IPS-18a (cell line): Measurements from ENCODE around the gene FAM209A.
"Not testable (repeated sequence)": the region's sequence is repeated elsewhere in the genome, so short reads cannot be mapped to it uniquely, and the experiment has no call there.

Experiments used
- H3K27ac ChIP-seq: one replicate; pipeline ENCODE4 v1.5.1; 2013; ENCODE audit warnings: low read length
- H3K27me3 ChIP-seq: one replicate; pipeline ENCODE4 v1.6.1; 2013; ENCODE audit warnings: mild to moderate bottlenecking, low read length; ENCODE audit not compliant: control insufficient read depth, insufficient read depth
- H3K36me3 ChIP-seq: one replicate; pipeline ENCODE4 v1.6.1; 2013; ENCODE audit warnings: low read depth, low read length; ENCODE audit not compliant: control insufficient read depth
- H3K4me1 ChIP-seq: one replicate; pipeline ENCODE4 v1.6.1; 2013; ENCODE audit warnings: low read depth, low read length; ENCODE audit not compliant: control insufficient read depth
- H3K4me3 ChIP-seq: one replicate; pipeline ENCODE4 v1.5.1; 2013; ENCODE audit warnings: low read length
- H3K9ac ChIP-seq: one replicate; pipeline ENCODE4 v1.6.1; 2013; ENCODE audit warnings: mild to moderate bottlenecking, low read length, moderate library complexity
- H3K9me3 ChIP-seq: one replicate; pipeline ENCODE4 v1.6.1; 2013; ENCODE audit warnings: low read depth, low read length; ENCODE audit not compliant: control insufficient read depth

Gene FAM209A

GRCh38 chr20:56524444-56524843 is at the start of gene FAM209A:
Gene FAM209A (plus strand): TSS chr20:56524744. CDS start chr20:56524809, 65 bp downstream.
- not testable (repeated sequence) for H3K27me3 ChIP-seq, H3K27ac ChIP-seq, H3K9ac ChIP-seq, H3K4me1 ChIP-seq, H3K4me3 ChIP-seq, H3K36me3 ChIP-seq
- H3K9me3 ChIP-seq, result peaks cover 11% of the 10 kb centered on the region

DNA sequence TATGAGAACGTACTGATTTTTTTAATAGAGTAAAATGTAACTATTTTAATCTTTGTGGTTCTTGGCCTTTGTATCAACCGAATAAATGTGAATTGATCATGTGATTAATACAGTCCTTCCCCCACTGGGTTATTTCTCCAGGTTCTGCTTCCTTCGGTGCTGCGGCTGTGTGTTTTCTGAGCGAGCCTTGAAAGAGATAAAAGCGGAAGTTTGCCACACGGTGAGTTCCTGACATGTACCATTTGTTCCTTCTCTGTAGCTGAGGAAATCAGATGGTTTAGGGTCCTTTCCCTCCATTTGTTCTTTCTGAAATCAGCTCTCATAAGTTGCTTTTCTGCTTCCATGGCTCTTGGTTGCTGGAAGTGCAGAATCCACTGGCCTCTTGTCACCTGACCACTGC is 40.6 kb upstream of the FAM209A start:
- H3K9ac ChIP-seq, result no peak overlapping the region
- H3K9me3 ChIP-seq, result no peaks in the 10 kb centered on the region
- H3K27ac ChIP-seq, result no peak overlapping the region
- H3K27me3 ChIP-seq, result no peaks in the 10 kb centered on the region
- no peak overlapping the region for H3K4me3 ChIP-seq
- H3K36me3 ChIP-seq, result peaks cover 33% of the 10 kb centered on the region
- no peaks in the 10 kb centered on the region for H3K4me1 ChIP-seq

DNA sequence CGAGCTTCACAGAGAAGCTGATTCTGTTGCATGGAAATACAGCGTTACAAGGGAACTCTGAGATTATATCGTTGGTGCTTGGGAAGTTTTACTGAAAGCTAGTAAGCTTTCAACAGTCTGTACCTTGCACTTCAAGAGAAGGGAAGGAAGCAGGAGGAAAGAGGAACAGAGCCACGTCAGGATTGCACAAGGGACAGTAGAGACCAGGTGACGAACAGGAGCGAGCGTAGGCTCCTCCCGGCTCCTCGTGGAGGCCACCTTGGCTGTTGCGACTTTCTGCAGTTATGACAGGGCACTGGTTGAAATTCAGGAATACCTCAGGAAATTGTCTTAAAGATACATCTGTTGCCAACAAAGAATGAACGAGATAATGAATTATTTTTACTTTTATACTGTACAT is 37.3 kb upstream of the FAM209A start:
- Histone ChIP-seq H3K4me3 (no peak overlapping the region), H3K9me3 (no peaks in the 10 kb centered on the region), H3K4me1 (no peaks in the 10 kb centered on the region), H3K27me3 (no peaks in the 10 kb centered on the region), H3K9ac (no peak overlapping the region), H3K36me3 (peaks cover 26% of the 10 kb centered on the region), H3K27ac (no peak overlapping the region)

GRCh38 chr20:56488566-56488965 is 36.0 kb upstream of the FAM209A start:
- Histone ChIP-seq H3K9me3 (no peaks in the 10 kb centered on the region), H3K36me3 (peaks cover 26% of the 10 kb centered on the region), H3K9ac (no peak overlapping the region)

DNA sequence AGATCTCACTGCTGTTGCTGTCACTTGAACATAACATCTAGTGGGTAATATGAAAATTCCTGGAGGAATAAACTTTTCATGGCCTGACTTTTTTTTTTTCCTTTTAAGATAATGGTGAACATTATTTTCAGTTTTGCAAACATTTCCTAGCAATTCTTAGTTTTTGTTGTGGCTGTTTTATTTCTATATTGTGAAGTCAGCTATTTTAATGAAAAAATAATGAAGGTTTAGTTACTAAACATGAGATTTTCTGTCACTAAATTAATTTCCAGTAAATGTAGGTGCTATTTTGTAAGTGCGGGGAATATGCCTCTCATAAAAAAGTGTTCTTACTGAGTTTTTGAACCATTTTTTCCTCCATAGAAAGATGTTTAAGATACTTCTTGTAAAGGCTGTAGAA is 23.4 kb upstream of the FAM209A start:
- H3K4me1 ChIP-seq, result no peaks in the 10 kb centered on the region
- no peaks in the 10 kb centered on the region for H3K36me3 ChIP-seq
- no peak overlapping the region for H3K9ac ChIP-seq
- H3K27me3 ChIP-seq, result no peaks in the 10 kb centered on the region
- H3K9me3 ChIP-seq, result no peaks in the 10 kb centered on the region
- no peak overlapping the region for H3K27ac ChIP-seq
- H3K4me3 ChIP-seq, result no peak overlapping the region

More at GRCh38 chr20:56488566-56488965, 36.0 kb upstream of the FAM209A start:
- no peaks in the 10 kb centered on the region for H3K4me1 ChIP-seq
- no peak overlapping the region for H3K27ac ChIP-seq
- H3K27me3 ChIP-seq, result no peaks in the 10 kb centered on the region
- H3K4me3 ChIP-seq, result no peak overlapping the region

DNA sequence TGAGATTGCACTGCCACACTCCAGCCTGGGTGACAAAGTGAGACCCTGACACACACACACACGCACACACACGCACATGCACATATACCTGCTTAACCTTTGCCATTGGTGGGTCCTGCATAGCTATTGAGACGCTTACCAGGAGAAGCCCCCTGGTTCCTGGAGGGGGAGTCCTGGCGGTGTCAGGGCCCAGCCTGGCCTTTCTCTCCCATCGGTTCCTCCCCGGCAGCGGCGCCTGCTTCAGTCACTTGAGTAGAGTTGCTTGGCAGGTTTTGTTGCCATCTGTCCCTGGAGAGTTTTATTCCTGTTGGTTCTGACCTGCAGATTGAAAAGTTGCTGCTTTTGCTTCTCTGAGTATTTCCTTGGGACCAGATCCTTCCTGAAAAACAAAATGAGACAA is 20.6 kb upstream of the FAM209A start:
- Histone ChIP-seq H3K27me3 (no peaks in the 10 kb centered on the region), H3K36me3 (no peaks in the 10 kb centered on the region), H3K4me1 (no peaks in the 10 kb centered on the region), H3K9me3 (no peaks in the 10 kb centered on the region), H3K4me3 (no peak overlapping the region), H3K27ac (no peak overlapping the region), H3K9ac (no peak overlapping the region)

DNA sequence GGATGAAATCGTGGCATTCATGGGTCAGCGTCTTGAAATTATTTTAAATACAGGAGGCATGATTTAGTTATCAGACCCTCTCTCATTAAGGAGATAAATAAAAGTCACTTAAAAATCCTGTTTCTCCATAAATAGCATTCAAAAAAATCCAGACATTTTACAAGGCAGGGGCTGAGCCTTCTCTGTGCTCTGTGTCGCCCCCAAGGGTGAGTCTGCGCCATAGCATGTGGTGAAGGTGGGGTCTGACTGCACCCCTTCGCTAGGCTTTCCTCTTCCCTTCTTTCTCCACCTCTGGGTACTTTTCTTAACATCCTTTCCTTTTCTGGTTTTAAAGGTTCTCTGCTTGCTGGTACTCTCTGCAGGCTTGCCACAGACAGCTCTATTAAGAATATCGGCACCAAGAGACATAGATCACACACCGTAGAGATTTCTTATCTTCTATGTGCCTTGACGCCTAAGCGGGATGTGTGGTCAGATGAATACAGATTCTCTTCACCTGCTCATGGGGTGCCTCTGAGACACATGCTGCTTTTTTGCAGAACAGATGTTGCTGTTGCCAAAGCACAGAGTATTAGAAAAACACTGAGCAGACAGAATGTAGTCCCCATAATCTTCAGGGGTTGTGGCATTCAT is 20.1 kb upstream of the FAM209A start:
- Histone ChIP-seq H3K36me3 (no peaks in the 10 kb centered on the region), H3K4me3 (no peak overlapping the region), H3K9ac (no peak overlapping the region), H3K27ac (no peak overlapping the region), H3K4me1 (no peaks in the 10 kb centered on the region), H3K9me3 (no peaks in the 10 kb centered on the region), H3K27me3 (no peaks in the 10 kb centered on the region)

DNA sequence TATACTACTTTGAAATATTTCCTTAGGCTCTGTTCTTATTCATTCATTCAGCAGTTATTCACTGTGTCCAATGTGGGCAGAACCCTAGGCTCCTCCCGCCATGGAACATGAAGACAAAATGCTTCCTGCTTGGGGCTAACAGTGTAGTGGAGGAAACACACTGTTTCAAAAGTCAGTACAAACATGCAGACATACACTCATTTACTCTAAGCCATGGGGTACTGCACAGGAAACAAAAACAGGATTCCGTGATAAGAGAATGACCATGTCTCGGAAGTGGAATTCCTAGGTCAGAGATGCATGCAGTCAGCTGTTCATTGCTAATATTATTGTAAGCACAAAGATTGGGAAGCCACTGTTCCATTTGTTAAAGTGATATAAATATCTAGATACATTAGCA is 18.4 kb upstream of the FAM209A start:
- H3K9ac ChIP-seq, result no peak overlapping the region
- H3K36me3 ChIP-seq, result no peaks in the 10 kb centered on the region
- H3K27me3 ChIP-seq, result no peaks in the 10 kb centered on the region
- no peaks in the 10 kb centered on the region for H3K9me3 ChIP-seq
- no peak overlapping the region for H3K27ac ChIP-seq
- no peaks in the 10 kb centered on the region for H3K4me1 ChIP-seq
- no peak overlapping the region for H3K4me3 ChIP-seq

GRCh38 chr20:56511926-56512325 is 12.6 kb upstream of the FAM209A start:
- Histone ChIP-seq H3K27me3 (no peaks in the 10 kb centered on the region), H3K9ac (no peak overlapping the region), H3K4me1 (no peaks in the 10 kb centered on the region), H3K9me3 (no peaks in the 10 kb centered on the region), H3K27ac (no peak overlapping the region), H3K36me3 (peaks cover under 1% of the 10 kb centered on the region), H3K4me3 (no peak overlapping the region)

DNA sequence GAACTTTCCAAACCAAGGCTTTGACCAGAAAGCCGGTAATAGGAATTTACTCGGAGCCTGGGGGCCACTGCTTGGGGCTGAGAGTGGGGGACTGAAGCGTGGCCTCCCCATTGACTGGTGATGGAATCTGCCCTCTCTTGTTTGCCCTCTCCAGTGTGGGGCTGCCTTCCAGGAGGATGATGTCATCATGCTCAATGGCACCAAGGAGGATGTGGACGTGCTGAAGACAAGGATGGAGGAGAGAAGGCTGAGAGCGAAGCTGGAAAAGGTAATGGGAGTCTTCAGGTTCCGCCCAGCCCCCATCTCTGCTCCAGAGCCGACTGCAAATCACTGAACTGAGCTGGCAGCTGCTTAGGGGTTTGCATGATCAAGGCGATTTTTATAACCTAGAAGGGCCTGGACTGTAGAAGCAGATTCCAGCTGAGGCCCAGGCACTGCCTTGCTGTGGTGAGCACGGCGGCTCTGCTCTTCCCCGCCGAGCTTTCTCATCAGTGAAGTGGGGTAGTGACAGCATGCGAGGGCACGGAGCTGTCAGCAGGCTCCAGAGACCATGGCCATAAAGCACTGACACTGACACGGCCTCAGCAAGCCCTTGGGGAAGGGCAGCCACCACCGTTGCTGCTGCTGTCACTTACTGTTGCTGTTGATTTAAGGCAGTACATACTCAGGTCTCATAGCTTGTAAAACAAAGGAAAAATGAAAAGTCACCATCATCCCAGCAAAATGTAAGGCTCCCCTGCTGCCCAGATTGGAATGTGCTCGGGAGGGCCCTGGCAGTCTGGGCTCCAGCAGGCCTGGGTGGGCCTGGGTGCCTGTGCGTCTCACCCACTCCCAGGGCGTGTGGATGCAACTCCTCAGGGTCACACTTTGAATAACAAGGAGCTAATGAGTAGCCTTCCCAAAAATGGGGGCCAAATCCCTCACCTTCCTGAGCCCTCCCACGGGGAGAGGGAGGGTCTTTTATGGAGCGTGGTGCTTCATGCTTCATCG is 11.1 kb upstream of the FAM209A start:
- Histone ChIP-seq H3K9ac (no peak overlapping the region), H3K4me3 (no peak overlapping the region), H3K36me3 (peaks cover 16% of the 10 kb centered on the region), H3K27me3 (no peaks in the 10 kb centered on the region), H3K4me1 (no peaks in the 10 kb centered on the region), H3K9me3 (no peaks in the 10 kb centered on the region), H3K27ac (no peak overlapping the region)

- Histone ChIP-seq H3K9me3 (peaks cover 11% of the 10 kb centered on the region), H3K27ac (no peak overlapping the region), H3K4me3 (no peak overlapping the region), H3K4me1 (no peaks in the 10 kb centered on the region), H3K9ac (no peak overlapping the region), H3K27me3 (no peaks in the 10 kb centered on the region), H3K36me3 (peaks cover 24% of the 10 kb centered on the region)
Measured at GRCh38 chr20:56516631-56517030, 7.9 kb upstream of the FAM209A start.
